ENCODE results near the gene SEZ6L2.
A peak's percentile ranks its signal among the peaks of the same experiment; 100 is the strongest.
"Not testable (repeated sequence)": the region's sequence is repeated elsewhere in the genome, so short reads cannot be mapped to it uniquely, and the experiment has no call there.

SEZ6L2 gene

DNA sequence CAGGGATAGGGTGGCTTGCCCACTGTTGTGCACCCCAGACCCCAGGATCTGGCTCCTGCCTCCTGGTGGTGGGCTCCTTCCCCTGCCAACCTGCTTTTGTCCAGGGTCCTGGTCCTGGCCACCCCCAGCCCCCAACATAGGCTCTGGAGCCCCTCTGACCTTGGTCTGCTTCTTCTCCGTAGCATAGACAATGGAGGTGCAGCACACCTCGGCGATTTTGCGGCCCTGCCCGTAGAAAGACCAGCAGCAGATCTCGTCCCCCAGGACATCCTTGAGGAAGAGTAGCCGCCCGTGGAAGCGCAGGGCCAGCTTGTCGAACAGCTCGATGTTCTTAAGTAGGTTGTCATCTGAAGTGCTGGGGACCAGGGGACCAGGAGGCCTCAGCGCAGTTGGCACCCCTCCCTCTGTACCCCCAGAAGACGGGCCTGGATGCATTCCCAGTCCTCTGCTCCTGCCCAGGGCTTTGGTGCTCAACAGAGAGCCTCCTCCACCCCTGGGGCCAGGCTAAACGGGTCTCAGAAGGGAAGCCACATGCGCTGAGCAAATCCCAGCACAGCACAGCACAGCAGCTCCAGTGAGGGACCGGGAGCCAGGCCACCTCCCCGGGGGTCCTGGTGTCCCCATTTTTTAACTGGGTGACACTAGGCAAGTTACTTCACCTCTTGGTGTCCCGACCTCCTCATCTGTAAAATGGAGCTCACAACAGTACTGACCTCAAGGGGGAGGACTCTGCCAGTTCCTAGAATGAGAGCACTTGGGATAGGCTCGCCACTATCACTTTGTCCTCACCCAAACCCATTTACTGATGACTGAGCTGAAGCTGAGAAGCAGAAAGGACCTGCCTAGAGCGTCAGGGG lies 11.7 kb upstream of the SEZ6L2 start:
- no peak for DNase-seq (ENCODE audit: low spot score)

DNA sequence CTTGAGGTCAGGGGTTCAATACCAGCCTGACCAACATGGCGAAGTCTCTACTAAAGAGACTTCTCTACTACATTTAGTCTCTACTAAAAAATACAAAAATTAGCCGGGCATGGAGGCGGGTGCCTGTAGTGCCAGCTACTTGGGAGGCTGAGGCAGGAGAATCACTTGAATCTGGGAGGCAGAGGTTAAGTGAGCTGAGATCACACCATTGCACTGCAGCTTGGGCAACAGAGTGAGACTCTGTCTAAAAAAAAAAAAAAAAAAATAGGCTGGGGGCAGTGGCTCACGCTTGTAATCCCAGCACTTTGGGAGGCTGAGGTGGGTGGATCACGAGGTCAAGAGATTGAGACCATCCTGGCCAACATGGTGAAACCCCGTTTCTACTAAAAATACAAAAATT lies 10.5 kb upstream of the SEZ6L2 start:
- not testable (repeated sequence) for DNase-seq (ENCODE audit: low spot score)

DNA sequence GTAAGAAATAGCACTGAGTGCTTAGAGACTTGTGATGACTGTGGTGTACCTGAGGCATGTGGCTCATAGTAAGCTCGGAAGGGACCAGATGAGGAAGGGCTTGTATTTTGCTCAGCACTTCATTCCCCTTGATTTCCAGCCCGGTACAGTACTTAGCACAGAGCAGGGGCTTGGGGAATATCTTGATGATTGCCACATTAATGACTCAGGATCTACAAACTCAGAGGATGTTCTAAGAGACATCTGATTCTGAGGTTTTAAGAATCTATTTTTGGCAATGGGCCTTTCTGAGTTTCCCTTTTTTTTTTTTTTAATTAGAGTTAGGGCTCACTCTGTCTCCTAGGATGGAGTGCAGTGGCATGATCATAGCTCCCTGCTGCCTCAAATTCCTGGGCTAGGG lies 10.0 kb upstream of the SEZ6L2 start:
- DNase-seq (ENCODE audit: low spot score) = no peak

DNA sequence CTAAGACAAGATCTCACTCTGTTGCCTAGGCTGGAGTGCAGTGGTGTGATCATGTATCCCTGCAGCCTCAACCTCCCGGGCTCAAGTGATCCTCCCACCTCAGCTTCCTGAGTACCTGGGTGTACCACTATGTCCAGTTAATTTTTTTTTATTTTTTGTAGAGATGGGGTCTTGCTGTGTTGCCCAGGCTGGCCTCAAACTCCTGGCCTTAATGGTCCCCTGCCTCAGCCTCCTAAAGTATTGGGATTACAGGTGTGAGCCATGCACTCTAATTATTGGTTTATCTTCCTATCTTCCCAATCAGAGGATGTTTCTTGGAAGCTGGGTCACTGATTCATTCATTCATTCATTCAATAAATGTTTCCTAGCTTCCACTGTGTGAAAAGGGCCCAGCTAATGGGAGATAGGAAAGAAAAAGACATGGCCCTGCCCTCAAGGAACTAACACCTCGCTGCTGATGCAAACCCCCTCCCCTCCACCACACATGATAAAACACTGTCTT lies 9.4 kb upstream of the SEZ6L2 start:
- DNase-seq (ENCODE audit: low spot score) = no peak

DNA sequence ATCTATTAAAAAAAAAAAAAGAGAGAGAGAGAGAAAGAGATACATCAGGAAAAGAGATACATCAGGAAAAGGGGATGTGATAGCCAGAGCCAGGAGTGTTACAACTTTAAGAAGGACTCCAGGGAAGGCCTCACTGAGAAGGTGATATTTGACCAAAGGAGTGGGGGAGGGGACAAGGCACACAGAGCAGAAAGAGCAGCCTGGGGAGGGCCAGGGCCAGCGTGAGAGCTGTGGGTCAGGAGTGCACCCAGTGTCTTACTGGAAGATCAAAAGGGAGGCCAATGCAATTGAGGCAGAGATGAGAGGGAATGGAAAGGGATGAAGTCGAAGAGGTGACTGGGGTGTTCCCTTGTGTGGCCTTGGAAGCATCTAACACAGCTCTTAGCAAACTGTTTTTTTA lies 8.6 kb upstream of the SEZ6L2 start:
- no peak for DNase-seq (ENCODE audit: low spot score)

DNA sequence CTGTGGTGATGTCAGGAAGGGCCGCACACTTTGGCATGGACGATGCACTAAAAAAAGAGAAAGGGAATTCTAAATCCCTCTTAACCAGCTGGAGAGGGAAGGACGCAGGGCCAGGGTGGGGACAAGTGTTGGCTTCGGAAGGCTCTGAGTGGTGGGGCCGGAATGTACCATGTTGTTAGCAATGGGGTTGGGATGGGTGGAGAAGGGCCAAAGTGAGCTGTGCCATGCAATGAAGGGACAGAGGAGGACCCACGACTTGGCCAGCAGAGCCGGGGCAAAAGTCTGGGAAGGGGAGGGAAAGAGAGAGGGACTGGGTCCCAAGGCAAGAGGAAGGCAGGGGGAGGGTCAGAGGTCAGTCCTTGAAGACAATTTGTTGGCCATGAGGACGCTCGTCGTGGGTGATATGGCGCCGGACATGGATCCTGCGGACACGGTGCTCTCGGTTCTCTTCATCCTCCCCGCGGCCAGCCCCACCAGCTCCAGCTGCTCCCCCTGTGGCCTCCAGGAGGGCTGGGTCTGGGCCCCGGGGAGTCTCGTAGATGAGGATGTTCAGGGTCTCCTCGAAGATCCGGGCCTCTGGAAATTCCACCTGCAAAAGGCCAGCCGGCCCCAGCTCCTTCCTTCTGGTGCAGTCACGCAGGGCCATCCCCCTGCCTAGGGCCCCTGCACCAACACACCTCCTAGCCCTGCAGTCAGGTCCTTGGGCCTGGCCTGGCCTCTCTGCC lies 7.3 kb upstream of the SEZ6L2 start:
- no peak for DNase-seq (ENCODE audit: low spot score)

DNA sequence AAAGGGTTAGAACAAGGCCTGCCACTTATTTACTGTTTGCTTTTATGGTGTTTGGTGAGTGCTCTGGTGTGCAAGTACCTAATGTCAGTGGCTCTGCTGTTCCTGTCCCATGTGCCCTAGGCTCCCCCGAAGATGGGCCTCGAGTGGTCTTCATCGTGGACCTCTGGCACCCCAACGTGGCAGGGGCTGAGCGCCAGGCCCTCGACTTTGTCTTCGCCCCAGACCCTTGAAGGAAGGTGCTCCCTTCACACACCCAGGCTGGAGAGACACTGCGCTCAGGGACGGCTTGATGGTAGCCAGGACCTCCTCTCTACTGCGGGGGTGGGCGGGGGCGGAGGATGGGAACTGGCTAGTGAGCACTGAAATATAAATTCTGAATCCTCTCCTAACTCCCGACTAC lies 6.3 kb upstream of the SEZ6L2 start:
- no peak for DNase-seq (ENCODE audit: low spot score)

DNA sequence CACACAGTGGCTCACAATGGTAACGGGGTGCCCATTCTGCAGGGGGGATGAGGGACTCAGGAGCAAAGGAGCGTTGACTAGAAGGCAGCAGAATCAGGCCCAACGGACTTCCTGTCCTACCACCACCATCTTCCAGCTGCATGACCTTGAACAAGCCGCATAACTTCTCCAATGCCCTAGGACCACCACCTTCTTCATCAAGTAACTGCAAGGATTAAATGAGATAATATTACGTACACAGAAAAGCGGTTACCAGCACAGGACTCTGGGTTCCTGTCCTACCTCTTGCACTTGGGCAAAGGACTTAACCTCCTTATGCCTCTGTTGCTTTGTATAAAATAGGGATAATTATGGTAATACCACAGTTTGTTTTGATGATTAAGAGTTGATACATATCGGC lies 5.6 kb upstream of the SEZ6L2 start:
- DNase-seq (ENCODE audit: low spot score) = no peak

DNA sequence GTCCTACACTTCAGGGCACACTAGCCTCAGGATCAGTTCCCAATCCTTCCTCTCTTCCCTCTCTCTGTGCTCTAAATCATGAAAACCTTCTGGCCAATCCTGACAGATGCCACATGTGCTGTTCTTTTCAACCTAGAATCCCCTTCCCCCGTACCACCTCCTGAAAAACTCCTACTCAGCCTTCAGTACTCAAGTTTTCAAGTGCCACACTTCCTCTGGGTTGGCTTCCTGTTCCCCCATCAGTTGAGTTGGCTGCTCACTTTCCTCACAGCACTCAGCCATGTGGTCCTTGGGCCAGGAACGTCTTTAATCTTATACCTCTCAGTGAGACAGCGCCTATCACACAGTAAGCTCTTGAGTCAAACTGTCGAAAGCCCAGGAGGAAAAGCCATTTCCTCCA lies 4.2 kb upstream of the SEZ6L2 start:
- no peak for DNase-seq (ENCODE audit: low spot score)

DNA sequence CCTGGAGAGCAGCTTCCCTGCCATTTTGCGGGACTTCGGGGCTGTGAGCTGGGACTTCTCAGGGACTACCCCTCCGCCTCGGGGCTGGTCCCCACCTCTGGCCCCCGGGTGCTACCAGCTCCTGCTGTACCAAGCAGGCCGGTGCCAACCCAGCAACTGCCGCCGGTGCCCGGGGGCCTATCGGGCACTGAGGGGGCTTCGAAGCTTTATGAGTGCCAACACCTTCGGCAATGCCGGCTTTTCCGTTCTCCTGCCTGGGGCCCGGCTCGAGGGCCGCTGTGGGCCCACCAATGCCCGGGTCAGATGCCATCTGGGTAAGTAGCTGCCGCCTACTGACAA lies 2.2 kb upstream of the SEZ6L2 start:
- DNase-seq (ENCODE audit: low spot score) = no peak

DNA sequence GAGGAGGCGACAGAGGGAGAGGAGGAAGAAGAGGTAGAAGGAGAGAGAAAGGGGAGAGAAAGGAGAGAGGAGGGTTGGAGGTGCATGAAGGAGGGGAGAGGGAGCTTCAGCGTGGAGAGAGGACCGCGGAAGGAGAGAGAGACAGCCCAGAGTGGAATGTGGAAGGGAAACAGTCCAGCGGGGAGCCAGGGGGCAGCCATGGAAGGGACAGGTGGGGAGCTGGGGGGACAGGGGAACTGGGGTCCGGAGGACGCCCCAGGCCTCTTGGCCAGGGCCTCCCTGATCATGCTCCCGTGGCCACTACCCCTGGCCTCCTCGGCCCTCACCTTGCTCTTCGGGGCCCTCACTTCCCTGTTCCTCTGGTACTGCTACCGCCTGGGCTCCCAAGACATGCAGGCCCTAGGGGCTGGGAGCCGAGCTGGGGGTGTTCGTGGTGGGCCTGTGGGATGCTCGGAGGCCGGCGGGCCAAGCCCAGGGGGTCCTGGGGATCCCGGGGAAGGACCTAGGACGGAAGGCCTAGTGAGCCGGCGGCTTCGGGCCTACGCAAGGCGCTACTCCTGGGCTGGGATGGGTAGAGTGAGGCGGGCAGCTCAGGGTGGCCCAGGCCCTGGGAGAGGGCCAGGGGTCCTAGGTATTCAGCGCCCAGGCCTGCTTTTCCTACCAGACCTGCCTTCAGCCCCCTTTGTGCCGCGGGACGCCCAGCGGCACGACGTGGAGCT lies 1.7 kb upstream of the SEZ6L2 start:
- no peak for DNase-seq (ENCODE audit: low spot score)

DNA sequence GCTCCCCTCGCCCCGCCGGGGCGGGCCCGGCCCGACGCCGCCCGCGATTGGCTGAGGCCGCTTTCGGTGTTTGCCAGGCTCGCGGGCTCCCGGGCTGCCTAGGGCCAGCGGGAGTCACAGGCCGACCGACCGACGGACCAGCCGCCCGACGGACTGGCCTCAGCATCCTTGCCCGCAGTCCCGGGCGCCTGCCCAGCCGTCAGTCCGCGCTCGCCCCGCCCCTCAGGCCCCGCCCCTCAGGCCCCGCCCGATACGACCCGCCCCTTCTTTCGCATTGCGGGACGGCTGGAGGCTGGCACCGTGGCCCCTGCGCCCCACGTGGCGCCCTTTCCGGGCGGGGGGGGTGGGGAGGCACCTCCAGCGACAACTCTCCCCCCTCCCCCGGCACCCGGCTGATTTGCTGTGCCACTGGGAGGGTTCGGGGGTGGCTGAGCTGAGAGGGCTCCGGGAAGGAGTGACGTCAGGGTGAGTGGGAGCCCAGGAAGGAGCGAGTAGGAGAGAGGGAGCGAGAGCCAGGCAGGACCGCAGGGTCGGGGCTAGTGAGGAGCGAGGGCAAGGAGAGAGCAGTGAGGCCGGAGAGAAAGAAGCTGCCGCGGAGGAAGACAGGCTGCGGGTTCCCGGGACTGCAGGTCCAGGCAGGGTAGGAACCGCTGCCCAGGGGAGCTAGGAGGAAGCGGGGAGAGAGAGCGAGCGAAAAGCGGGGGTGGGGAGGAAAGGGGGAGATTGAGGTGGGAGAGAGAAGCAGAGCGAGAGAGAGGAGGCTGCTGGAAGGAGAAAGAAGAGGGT lies 945 bp upstream of the SEZ6L2 start, which contains the start of gene ASPHD1:
Gene ASPHD1 (plus strand): TSS at position 387 of the 786 bp plus-strand sequence. CDS start 484 bp downstream, outside the sequence.
- DNase-seq (ENCODE audit: low spot score) = peak; percentile 92

DNA sequence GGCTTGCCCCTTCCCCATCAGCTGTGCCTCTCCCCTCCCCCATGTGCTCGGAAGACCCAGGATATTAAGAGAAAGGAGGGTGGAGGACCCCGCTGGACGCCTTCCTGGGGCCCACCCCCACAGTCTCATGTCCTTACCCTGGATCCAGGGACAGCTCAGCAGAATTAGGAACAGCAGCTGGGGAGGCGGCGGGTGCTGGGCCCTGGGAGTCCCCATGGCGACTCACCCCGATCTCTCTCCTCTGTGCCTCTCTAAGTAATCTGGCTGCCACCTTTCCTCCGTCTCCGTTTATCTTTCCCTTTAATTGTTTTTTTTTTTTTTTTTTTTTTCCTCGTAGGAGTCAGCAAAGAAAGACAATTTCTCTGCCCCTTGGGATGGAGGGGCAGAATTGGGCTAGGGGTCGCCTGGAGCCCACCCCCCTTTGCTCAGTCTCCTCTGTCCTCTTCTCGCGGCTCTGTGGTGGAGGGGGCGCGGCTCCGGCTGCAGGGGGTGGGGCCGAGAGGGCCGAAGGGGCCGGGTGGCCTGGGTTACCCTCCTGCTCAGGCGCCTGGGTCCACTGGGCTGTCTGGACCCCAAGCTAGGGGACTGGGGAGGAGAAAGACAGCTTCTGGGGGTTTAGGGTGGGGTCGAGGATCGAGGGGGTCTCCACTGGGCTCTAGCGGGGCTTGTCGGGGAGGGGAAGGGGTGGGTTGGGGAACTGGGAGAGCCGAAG lies 390 bp downstream of the SEZ6L2 start:
- DNase-seq (ENCODE audit: low spot score) = peak; percentile 88

DNA sequence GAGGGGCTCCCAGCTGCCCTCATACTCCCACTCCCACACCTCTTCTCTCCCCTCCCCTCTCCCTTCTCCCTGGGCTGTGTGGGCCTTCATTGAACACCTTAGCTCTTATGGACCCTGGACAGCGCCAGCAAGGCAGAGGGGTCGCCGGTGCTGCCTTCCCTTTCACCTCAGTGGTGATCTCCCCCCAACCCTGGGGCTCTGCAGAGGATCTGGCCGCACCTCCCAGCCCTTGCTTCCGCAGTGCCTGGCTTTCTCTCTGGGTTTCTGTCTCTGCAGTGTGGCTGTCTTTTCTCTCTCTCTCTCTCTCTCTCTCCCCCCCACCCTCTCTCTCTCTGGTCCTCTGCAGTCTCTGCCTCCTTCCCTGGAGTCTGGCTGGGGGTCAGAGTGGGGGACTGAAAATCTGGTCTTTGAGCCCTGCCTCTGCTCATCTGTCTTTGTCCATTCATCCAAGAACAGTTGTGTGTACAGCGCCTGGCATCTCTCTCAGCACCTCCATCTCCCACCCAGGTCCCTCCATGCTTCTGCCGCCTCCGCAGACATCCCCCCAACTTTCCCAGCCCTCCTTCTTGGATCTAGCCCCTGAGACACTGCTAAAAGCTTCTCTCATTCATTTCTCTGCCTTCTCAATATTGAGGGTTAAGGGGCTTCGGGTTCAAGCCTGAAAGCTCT lies 1.1 kb downstream of the SEZ6L2 start:
- no peak for DNase-seq (ENCODE audit: low spot score)

DNA sequence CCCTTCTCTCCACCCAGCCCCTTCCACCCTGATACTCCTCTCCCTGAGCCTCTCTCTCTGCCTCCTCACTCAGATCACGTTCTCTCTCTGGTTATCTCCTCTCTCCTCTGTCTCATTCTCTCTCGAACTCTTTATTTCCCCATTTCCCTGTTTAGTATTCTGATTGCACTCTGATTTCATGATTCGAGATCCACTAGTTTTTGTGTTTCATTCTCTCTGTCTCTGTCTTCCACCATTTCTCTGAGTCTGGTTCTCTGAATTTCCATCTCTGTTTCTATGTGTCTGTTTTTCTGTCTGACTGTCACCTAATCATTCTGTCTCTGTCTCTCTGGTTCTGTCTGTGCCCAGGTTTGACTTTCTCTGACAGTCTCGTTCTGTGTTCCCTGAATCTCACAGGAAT lies 2.0 kb downstream of the SEZ6L2 start:
- no peak for DNase-seq (ENCODE audit: low spot score)

DNA sequence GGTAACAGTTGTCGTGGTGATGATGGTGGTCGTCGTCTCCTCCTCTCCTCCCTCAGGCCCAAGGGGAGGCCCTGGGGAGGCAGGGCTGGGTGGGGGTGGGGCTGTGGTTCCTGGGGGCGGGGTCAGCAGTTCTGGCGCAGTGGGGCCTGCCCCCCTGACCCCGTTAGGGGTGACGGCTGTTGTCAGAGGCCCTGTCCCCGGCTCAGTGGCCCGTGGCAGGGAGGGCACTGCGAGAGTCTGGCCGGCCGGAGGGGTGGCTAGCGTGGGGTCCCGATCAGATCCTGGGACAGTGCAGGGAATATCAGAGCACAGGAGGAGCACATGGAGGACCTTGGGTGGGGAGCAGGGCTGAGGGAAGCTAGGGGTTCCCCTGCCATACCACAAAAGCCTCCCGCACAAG lies 2.5 kb downstream of the SEZ6L2 start:
- no peak for DNase-seq (ENCODE audit: low spot score)

DNA sequence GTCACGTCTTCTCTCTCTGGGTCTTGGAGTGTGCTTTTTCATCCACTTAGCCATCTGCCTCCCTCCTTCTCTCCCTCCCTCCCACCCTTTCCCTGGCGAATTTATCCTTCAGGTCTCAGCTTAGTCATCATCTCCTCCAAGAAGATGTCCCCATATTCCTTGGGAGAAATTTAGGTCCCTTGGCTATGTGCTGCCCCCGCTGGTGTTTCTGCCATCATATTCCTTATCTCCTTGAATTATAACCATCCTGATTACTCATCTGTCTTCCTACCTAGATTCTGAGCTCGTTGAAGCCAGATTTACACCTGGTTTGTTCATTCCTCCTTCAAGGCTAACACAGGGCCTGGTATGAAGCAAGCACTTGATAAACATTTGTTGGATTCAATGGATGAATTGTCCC lies 5.0 kb downstream of the SEZ6L2 start:
- no peak for DNase-seq (ENCODE audit: low spot score)

DNA sequence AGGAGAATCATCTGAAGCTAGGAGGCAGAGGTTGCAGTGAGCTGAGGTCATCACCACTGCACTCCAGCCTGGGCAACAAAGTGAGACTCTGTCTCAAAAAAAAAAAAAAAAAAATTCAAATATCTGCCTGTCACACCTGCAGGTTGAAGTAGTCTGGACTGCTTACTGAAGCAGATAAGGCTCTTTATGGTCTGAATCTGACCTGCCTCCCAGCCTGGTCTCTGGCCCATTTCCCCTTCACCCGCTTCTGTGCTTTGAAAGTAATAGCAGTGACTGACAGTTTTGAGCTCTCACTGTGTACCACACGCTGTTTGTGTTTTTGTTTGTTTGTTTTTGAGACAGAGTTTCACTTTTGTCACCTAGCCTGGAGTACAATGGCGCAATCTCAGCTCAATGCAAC lies 5.8 kb downstream of the SEZ6L2 start:
- DNase-seq (ENCODE audit: low spot score) = no peak

DNA sequence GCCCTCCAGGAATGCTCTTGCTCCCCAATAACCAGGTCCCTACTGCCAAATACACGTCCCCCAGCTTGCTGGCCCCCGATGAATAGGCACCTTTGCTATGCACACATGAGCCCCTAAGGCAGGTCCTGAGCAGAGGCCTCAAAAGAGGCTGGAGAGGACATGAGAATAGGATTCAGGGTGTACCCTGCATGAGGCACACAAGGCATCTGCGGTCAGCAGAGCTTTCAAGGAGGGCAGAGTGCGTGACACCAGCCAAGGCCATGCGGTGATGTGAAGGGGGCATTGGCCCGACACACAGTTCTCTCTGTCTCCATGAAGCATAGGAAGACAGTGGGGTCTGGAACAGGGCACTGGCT lies 6.9 kb downstream of the SEZ6L2 start:
- DNase-seq (ENCODE audit: low spot score) = no peak

DNA sequence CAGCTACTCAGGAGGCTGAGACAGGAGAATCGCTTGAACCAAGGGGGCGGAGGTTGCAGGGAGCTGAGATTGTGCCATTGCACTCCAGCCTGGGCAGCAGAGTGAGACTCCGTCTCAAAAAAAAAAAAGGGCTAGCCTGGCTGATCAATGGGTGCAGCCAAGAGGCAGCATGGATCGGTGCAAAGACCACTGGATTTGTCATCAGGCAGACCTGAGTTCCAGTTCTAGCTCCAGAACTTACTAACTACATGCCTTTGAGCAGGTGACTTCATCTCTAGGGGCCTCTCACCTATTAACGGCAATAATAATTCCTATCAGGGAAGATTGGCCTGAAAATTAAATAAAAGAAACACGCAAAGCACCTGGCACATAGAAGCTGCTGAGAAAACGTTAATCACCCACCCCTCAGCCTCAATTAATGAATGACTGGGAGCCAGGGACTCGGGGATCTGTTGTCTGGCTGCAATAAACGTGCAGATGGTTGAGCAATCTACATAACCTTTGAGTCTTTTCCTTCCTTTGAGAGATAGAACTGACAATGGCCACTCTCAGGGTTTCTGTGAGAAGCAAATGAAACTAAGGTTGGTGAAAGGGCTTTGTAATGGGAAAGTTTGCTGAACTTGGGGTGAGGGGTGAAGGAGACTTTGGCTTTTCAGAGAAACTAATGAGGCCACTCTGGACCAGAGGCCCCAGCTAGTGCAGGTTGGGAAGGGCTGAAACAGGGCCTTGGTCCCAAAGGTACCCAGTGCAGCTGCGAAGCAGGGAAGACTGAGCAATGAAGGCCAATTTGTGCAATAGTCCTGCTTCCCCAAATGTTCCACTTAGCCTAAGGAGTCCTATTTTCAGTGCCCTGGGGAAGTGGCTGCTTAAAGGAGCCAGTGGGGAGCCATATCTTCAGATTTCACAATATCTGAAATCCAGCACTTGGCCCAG lies 7.6 kb downstream of the SEZ6L2 start:
- DNase-seq (ENCODE audit: low spot score) = peak; percentile 89
